Hypothalamus (tissue), 51 donors: Measurements from ENCODE around the gene ENTREP3.

ENCODE experiments used
- DNase-seq, 51 donors: peaks; one replicate each; lab custom pipeline; 2025; lab: John Stamatoyannopoulos, UW

The ENTREP3 gene

DNA sequence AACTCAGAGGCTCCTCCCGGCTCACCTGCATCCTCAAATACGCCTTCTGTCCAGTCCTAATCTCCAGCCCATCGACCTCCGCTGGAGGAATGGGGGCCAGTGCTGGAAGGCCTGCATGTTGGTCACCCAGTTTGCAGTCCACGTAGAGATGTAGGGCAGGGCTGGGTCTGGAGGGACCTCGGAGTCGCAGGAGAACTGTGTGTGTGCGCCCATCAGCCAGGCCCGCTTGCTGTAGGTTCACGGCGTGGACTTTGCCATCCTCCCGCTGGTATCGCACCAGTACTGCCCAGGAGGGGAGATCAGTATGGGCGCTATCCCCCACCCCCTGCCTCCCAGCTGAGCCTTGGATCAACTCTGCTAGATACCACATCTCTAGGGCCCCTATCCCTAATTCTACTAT is 50.2 kb downstream of the ENTREP3 start:
- DNase-seq, result peak in 2 of 51 donors; percentile 21 to 31

DNA sequence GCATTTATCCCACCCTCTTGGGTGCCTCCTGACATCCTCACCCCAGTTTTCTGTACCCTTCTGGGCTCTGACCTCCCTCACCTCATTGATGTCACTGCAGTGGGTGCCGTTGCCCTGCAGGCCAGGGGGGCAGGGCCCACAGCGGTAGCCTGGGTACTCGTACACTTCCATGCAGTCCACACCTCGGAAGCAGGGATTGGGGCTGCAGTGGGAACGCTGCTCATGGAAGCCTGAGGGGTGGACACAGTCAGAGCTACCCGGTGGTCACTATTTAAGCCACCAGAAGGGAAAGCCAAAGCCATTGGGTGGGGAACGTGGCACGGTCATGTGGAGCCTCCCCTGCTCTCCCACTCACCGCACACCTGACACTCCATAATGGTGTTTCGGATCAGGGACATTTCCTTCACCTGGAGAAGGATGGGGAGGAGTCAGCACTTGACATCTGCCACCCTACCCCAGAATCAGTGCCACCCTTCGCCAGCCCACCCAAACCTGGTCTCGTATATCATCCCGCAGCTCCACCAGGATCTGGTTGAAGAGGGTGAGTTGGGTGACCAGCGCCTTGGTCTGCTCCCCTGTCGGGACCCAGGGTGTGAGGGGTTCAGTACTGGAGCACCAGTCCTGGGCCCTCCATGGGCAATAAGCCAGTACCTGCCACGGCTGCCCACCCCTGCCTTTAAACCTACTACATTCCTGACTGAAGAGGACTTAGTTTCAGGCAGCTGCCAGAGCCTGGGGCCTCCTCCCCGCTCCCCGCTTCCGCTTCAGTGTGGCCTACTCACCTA is 52.4 kb downstream of the ENTREP3 start:
- DNase-seq, result no peak

DNA sequence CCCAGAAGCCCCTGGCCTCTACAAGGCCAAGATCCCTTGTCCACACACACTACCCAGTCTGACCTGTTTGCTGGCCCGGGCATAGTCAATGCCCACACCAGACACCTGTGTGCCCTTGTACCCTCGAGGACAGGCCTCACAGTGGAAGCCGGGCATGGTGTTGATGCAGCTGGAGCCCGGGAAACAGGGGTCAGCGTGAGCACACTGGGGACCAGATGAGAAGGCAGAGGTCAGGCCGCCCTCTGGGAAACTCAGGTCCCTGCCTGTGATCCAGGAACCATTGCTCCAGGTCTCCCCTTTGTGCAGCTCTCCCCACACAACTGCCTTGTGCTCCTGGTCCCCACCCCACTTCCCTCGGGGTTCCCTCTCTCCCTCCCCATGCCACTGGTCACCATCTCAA is 53.1 kb downstream of the ENTREP3 start:
- DNase-seq, result no peak

DNA sequence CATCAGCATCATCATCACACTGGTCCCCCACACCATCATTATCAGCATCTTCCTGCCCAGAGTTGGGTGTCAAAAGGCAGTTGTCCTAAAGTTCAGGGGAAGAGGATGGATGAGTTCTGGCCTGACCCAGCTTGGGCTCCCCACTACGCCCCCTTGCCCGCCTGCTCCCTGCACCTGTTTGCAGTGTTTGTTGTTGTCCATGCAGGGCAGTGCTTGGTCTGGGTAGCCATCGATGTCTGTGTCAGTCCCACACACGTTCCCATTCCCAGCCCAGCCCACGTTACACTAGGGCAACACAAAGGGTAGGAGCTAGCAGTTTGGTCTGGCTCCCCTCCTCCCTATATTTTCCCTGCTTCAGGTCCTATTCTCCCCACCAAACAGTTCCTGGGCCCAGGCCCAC is 54.4 kb downstream of the ENTREP3 start:
- DNase-seq, result no peak

DNA sequence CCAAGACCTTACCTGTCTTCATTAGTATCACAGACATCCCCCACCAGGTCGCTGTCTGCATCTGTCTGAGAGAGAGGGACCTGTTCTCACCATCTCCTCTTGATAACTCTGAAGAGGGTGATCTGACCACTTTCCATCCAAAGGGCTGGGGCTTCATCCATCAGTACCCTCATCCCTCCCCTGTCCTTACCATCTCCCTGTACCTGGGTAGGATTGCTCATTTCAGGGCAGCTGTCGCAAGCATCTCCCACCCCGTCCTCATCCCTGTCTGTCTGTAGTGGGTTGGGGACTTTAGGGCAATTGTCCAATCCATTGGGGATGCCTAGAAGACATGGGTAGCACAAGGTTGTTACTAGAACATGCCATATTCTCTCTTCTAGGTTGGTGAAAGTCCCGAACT is 55.5 kb downstream of the ENTREP3 start:
- DNase-seq, result no peak

DNA sequence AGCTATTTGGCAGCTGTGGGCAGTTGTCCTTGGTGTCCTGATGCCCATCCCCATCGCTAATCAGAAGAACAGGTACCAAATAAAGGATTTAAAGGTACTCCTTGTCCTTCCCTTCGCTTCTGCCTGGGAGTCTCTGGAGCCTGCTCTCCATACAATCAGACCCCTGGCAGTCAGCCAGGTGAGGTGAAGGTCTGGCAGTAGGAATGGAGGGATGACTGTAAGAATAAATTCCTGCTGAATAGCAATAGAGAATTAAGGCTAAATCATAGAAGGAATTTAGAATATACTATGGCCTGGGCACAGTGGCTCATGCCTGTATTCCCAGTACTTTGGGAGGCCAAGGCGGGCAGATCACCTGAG is 56.8 kb downstream of the ENTREP3 start:
- DNase-seq, result no peak

DNA sequence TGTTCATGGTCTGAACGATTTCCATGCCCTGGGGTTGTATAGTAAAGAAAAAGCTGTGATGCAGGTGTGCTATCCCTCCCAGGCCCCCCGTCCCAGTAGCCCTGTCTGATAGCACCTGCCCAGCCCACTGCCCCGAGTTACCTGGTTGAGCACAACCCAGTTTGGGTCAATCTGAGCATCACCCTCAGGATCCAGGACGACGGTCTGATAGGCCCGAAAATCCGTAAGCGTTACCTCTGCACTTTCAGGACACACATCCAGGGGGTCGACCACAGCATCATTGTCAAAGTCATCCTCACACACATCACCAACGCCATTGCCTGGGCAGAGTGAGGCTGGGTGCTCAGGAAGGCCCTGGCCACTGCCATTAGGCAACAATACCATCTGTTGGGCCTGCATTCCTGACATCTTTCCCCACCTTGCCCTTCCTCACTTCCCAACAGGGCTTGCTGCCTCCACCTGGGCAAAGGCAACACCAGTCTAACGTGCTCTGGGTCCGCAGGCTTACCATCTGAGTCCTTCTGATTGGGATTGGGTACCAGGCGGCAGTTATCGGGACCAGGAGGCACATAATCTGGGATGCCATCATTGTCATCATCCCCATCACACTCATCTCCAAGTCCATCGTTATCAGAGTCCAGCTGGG is 57.3 kb downstream of the ENTREP3 start:
- DNase-seq, result no peak
